ENCODE measurements around the gene GREB1L.

The GREB1L gene

GRCh38 chr18:21461460-21461859, 219.4 kb downstream of the GREB1L start:
- no peak overlapping the region for H3K27ac ChIP-seq
- TF ChIP-seq ZFX (IDR thresholded peaks at IDR 0.05) = no peak
- TF ChIP-seq CTCF (conservative IDR thresholded peaks at IDR 0.05) = no peak

- H3K27ac ChIP-seq = no peak overlapping the region
- TF ChIP-seq ZFX (IDR thresholded peaks at IDR 0.05) (no peak), CTCF (conservative IDR thresholded peaks at IDR 0.05) (no peak)
Measured at GRCh38 chr18:21463718-21464117, 221.7 kb downstream of the GREB1L start.

GRCh38 chr18:21468514-21469164, 226.6 kb downstream of the GREB1L start:
- no peak overlapping the region for H3K27ac ChIP-seq
- no peak for TF ChIP-seq CTCF (conservative IDR thresholded peaks at IDR 0.05)
- no peak for TF ChIP-seq ZFX (IDR thresholded peaks at IDR 0.05)

GRCh38 chr18:21472741-21473140, 230.7 kb downstream of the GREB1L start:
- TF ChIP-seq CTCF (conservative IDR thresholded peaks at IDR 0.05) = no peak
- no peak for TF ChIP-seq ZFX (IDR thresholded peaks at IDR 0.05)

GRCh38 chr18:21474621-21475020, 232.6 kb downstream of the GREB1L start:
- TF ChIP-seq ZFX (IDR thresholded peaks at IDR 0.05) (no peak), CTCF (conservative IDR thresholded peaks at IDR 0.05) (no peak)
- no peak overlapping the region for H3K27ac ChIP-seq

More at GRCh38 chr18:21472741-21473140, 230.7 kb downstream of the GREB1L start:
- H3K27ac ChIP-seq = no peak overlapping the region

- no peak for TF ChIP-seq CTCF (conservative IDR thresholded peaks at IDR 0.05)
- TF ChIP-seq ZFX (IDR thresholded peaks at IDR 0.05) = no peak
- H3K27ac ChIP-seq = no peak overlapping the region
Measured at GRCh38 chr18:21479721-21480120, 237.7 kb downstream of the GREB1L start.

GRCh38 chr18:21481739-21482138, 239.7 kb downstream of the GREB1L start:
- no peak for TF ChIP-seq ZFX (IDR thresholded peaks at IDR 0.05)
- TF ChIP-seq CTCF (conservative IDR thresholded peaks at IDR 0.05) = no peak
- H3K27ac ChIP-seq = no peak overlapping the region
